GM21515 (cell line): ENCODE data around the gene RAN.
"Not testable (repeated sequence)": the region's sequence is repeated elsewhere in the genome, so short reads cannot be mapped to it uniquely, and the experiment has no call there.

Experiments used
- ATAC-seq: cut with Tn5 transposase; IDR thresholded peaks from one replicate; pipeline ENCODE4 v1.9.1; 2021; ENCODE audit not compliant: unreplicated experiment

Gene RAN

DNA sequence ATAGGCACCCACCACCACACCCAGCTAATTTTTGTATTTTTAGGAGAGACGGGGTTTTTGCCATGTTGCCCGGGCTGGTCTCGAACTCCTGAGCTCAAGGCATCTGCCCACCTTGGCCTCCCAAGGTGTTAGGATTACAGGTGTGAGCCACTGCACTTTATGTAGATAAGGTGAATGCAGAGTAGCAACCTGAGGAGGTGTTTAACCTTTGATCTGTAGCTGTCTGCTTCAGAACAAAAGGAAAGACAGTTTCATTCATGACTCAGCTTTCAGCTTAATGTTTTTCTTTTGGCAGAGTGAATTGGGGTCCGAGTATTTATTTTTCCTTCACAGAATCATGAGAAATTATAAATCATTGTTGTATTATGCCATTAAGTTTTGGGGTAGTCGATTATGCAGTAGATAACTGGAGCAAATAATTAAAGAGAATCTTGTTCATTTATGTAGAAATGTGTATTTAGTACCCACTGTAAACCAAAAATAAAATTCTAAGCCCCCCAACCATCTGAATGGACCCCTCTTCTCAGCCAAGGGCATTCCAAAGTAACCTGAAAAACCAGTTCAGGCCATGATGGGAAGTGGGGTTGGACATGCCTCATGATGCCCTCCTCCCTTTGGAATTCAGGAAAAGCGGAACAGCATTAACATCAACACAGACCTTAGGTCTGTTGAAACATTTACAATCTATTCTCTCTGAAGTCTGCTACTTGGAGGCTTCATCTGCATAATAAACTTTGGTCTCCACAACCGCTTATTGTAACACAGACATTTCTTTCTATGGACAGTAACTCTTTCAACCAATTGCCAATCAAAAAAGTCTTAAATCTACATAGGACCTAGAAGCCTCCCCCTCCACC, 22.1 kb upstream of the RAN start:
- ATAC-seq: no peak

DNA sequence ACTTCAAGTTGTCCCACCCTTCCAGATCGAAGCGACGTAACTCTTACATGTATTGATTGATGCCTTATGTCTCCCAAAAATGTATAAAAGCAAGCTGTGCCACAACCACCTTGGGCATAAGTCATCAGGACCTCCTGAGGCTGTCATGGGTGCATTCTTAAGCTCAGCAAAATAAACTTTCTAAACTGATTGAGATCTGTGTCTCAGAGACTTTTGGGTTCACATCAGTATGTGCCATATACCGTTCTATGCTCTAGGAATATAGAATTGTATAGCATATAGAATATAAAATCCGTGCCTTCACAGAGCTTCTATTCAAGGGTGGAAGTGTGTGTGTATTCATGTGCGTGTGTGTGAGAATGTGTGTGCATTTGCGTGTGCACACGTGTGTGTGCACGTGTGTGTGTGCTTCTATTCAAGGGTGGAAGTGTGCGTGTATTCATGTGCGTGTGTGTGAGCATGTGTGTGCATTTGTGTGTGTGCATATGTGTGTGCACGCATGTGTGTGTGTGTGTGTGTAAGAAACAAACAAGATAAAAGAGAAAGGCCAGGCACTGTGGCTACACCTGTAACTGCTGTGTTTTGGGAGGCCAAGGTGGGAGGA, 21.3 kb upstream of the RAN start:
- ATAC-seq: no peak

DNA sequence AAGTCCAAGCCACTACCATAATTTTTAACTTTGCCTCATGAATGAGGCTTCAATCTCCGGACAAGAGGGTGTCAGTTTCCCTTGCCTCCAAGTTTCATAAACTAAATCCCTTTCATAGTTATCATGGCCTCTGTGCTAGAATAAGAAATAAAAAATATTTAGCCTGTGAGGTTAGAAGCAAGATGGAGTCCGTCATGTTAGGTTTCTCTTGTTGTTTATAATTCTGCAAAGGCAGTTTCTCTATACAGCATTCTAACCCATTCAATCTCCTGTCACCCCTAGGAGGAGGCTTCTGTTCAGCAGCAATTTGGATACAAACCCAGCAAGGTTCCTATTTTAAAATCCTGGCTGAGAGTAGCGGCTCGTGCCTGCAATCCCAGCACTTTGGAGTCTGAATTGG, 15.8 kb upstream of the RAN start:
- no peak for ATAC-seq

DNA sequence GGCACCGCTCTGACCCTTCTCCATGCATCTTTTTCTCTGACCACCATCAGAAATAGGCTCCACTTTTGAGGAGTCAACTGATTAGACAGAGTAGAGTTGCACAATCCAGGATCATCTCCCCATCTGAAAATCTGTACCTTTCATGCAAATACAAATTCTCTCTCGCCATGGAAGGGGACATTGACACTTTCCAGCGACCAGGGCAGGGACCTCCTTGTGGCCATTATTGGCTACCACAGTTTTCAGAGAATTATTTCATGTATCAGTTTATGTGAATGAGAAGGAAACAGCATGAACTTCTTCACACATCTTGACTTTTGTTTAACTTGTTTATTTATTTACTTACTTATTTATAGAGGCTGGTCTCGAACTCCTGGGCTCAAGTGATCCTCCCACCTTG, 13.8 kb upstream of the RAN start:
- ATAC-seq: no peak

DNA sequence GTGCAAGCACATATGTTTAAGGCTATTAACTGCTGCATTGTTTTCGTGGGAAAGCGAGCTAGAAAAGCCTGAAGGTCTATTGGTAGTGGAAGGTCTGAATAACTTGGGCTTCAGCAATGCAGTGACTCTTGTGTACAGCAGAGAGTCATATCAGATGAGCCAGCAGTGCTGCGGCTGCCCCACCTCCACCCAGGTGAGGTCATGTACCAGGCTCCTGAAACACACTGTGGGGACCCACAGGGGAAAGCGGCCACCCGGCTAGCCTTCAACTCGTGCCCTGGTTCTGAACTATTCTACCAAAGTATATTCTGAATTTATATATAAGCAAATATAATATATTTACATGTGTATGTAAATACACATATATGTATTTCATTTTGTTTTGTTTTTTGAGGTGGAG, 12.7 kb upstream of the RAN start:
- no peak for ATAC-seq

DNA sequence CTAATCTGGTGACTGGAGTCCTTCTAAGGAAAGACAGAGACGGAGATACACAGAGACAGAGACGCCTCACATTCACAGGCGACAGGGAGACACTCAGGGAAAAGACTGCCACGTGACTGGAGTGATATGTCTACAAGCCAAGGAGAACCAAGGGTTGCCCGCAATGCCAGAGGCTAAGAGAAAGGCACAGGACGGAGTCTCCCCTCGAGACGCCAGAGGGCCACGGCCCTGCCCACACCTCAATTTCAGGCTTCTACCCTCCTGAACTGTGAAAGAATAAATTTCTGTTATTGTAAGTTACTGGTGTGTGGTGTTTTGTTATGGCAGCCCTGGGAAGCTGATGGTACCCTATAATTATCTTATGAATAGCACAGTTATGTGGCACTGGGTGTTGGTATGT, 11.6 kb upstream of the RAN start:
- no peak for ATAC-seq

DNA sequence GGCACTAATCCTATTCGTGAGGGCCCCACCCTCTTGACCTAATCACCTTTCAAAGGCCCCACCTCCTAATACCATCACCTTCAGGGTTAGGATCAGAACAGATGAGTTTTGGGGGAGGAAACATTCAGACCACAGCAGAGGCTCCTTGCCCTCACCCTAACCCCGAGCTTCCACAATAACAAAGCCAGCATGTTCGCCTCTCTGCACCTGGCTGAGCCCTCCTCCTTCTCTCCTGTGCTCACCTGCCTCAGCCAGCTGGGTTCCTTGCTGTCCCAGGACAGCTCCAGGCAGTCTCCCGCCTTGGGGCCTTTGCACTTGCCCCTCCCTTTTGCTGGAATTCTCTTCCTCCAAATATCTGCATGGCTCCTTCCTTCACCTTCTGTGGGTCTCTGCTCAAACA, 9.7 kb upstream of the RAN start:
- ATAC-seq: no peak

DNA sequence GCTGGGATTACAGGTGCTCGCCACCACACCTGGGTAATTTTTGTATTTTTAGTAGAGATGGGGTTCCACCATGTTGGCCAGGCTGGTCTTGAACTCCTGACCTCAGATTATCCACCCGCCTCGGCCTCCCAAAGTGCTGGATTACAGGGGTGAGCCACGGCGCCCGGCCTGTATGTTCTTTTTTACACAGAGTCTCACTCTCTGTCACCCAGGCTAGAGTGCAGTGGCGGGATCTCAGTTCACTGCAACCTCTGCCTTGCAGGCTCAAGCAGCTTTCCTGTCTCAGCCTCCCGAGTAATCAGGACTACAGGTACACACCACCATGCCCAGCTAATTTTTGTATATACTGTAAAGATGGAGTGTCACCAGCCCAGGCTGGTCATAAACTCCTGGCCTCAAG, 9.1 kb upstream of the RAN start:
- ATAC-seq: not testable (repeated sequence)

DNA sequence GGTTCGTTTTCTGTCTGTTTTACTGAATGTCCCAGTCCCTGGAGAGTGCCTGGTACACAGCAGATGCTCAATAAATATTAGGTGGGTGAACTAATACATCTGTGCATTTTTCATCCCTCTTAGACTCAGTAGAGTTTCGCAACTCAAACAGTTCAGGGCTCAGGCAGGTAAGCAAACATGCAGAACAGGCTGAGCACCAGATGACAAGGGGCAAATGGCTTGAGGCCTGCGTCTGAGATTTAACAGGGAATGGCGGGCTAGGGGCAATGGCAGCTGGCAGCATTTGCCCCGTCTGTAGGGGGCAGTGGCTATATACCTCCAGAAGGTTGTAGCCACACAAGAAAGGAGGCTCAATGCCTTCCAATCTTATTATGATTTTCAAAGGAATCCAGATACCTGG, 8.6 kb upstream of the RAN start:
- ATAC-seq: no peak

DNA sequence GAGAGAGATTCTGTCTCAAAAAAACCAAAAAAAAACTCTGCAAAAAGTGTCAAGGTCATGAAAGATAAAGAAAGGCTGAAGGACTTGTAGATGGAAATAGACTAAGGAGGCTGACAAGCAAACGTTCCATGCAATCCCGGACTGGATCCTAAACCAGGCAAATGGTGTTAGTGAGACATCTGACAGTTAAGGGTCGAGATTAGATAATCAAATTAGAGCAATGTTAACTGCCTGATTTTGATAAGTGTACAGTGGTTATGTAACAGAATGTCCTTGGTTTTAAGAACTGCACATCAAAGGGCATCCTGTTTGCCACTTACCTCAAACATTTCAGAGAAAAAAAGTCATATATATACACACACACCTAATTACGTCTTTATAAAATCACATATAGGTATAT, 3.5 kb upstream of the RAN start:
- no peak for ATAC-seq

DNA sequence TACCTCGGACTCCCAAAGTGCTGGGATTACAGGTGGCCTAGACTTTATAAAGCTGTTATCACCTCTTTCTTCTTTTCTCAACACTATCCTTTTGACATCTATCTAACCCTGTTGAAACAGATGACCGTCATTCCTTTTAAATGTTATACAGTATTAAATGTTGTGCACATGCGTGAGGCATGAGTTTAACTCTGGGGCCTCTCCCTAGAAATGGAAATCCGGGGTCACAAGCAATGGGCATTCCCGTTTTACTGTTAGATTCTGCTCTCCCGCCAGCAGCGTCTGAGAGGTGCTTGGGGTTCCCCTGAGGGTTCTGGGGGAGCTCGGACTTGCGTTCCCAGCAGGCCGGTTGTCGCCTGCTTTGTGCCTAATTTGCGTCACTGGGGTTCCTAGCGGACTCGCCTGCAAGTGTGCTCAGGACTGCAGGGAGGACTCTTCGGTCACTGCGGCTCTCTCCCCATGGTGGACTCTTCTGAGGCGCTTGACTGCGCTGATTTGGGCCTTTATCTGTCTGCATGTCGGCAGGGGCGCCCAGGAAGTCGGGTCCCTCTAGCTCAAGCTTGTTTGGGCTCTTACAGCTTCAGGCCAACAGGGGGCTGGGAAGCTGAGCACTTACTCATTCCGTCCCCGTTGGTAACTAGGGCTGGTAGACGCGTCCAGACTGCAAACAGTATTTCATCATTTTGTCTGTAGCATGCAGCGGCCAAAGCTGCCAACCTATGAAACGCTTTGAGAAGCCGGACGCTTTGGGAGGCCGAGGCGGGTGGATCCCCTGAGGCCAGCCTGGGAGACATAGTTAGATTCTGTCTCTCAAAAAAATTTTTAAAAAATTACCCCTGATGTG, 1.2 kb upstream of the RAN start:
- ATAC-seq: peak; percentile 68

DNA sequence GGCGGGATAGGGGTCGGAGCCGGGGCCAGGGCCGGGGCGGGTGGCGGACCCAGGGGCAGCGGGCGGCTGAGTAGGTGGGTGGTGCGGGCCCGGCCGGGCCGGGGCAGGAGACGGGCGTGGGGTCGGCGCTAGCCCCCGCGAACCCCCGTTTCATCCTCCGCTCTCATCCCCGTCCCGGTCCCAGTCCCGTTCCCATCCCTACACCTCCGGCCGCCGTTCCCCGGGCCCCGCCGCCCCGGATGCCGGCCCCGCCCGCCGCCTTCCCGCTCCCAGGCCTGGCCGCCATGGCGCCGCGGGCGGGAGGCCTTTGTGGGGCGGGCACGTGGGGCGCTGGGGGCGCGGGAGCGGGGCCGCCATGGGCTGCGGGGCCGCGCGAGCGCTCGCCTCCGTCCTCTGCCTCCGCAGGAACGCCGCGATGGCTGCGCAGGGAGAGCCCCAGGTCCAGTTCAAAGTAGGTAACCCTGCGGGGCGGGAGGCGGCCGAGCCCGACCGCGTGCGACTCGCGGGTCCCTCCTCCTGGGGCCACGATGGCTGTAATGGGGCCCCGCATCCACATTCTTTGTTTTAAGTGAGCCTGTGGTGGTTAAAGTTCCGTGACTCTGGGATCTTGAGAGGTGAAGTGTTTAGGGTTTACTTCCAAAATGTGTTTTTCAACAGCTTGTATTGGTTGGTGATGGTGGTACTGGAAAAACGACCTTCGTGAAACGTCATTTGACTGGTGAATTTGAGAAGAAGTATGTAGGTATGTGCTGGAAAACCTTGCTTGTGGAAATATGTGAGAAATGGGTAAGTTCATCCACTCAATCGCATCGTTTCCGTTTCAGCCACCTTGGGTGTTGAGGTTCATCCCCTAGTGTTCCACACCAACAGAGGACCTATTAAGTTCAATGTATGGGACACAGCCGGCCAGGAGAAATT, 572 bp downstream of the RAN start:
- peak; percentile 20 for ATAC-seq

DNA sequence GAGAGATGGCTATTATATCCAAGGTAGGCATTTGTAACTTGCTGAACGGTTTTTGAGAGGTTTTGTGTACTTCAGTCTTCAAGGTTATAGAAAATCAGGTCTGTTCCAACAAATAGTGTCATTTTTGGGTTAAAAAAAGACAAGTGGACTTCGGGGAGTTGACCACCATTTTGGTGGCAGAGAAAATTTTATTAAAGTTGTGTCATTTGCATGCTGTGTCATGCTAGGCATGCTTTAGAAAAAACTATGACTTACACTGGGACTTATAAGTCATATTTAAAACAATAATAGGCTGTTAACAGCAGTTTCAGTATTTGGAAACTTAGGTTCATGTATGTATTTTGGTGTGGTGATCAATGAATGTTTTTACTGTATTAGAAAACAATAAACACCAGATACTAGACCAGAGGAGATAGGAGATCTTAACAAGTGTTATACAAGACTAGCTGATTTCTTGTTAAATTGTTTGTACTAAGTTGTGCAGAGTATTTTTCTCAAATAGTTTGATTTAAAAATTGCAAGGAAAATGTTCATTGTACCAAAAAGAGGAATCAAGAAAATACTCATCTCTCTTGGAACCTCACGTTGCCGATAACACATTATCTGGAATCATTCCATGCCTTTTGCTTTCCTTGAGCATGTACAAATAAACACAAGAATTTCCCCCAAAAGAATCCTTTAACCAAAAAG, 1.4 kb downstream of the RAN start:
- no peak for ATAC-seq

DNA sequence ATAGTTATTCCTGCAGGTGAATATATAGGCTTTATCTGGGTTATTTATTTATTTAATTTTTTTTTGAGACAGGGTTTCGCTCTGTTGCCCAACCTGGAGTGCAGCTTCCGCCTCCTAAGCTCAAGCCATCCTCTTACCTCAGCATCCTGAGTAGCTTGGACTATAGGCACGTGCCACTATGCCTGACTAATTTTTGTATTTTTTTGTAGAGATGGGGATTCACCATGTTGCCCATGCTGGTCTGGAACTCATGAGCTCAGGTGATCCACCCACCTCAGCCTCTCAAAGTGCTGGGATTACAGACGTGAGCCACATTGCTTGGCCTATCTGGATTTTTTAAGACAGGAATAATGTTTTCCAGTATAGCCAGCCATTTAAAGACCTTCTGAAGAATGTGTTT, 2.0 kb downstream of the RAN start:
- ATAC-seq: no peak

DNA sequence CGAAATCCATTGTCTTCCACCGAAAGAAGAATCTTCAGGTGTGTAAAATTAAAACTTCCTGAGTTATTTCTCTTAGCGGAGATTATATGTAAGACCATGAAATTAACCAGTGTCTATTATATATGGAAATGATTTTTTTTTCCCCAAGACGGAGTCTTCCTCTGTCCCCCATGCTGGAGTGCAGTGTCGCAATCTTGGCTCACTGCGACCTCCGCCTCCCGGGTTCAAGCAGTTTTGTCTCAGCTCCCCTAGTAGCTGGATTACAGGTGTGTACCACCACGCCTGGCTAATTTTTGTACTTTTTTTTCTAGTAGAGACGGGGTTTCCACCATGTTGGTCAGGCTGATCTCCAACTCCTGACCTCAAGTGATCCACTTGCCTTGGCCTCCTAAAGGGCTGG, 2.8 kb downstream of the RAN start:
- ATAC-seq: no peak

DNA sequence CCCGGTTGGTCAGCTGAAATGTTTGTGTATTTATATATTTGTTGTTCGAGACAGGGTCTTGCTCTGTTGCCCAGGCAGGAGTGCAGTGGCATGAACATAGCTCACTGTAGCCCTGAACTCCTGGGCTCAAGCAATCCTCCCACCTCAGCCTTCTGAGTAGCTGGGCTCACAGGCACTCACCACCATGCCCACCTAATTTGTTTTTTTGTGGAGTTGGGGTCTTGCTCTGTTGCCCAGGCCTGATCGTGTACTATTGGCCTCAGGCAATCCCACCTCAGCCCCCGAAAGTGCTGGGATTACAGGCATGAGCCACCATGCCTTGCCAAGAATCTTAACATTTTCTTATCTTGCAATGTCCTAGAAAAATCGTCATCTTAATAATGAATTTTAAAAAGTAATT, 3.3 kb downstream of the RAN start:
- ATAC-seq: no peak

DNA sequence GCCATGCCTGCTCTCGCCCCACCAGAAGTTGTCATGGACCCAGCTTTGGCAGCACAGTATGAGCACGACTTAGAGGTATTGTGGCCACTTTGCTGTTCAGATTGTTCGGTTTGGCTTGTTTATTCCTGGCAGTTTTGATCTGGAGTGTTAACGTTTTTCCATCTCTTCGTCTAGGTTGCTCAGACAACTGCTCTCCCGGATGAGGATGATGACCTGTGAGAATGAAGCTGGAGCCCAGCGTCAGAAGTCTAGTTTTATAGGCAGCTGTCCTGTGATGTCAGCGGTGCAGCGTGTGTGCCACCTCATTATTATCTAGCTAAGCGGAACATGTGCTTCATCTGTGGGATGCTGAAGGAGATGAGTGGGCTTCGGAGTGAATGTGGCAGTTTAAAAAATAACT, 3.8 kb downstream of the RAN start:
- not testable (repeated sequence) for ATAC-seq

DNA sequence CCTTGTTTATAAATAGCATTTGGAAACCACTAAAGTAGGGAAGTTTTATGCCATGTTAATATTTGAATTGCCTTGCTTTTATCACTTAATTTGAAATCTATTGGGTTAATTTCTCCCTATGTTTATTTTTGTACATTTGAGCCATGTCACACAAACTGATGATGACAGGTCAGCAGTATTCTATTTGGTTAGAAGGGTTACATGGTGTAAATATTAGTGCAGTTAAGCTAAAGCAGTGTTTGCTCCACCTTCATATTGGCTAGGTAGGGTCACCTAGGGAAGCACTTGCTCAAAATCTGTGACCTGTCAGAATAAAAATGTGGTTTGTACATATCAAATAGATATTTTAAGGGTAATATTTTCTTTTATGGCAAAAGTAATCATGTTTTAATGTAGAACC, 4.4 kb downstream of the RAN start:
- no peak for ATAC-seq

DNA sequence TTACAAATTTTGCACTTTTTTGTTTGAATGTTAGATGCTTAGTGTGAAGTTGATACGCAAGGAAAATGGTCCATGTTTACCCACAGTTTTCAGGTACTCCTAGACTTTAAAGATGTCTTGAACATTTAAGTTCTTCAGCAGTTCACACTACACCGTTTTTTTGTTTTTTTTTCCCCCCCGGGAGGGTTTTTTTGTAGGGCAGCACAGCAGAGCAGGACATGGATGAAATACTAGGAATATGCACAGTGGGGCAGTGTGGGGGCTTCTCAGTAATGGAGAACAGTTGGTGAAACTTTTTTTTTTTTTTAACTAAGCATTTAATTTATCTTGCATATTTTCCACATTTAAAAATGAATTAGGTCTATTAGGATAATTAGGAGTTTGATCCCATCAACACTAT, 4.9 kb downstream of the RAN start:
- ATAC-seq: no peak

DNA sequence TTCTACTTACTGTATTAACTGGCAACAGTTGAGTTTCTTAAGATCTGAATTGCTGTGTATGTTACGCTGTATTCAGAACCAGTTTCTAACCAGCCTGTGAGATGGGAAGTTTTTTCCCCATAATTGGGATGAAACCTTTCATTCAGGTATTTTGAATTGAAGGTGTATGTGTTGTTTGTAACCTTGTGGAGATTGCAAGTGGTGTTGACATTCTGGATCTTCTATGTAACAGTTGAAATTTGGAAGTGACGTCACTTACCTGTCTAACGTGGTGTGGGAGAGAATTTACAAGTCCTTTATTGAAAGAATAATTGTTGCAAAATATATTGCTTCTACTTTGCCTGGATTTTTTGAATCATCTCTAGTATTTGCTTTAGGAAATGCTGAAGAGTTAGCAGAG, 5.5 kb downstream of the RAN start:
- ATAC-seq: no peak
